ENCODE results near the gene AGMAT. TPM values are rescaled to one million over a fixed set of nuclear protein-coding genes. Genes with fewer than 3 reads are reported as not detected.

AGMAT gene
- total and polyA plus RNA-seq, 9 of the 15 experiments (the other 6 are each of a cell fraction or from before 2014, with no cell fraction given), result not detected

DNA sequence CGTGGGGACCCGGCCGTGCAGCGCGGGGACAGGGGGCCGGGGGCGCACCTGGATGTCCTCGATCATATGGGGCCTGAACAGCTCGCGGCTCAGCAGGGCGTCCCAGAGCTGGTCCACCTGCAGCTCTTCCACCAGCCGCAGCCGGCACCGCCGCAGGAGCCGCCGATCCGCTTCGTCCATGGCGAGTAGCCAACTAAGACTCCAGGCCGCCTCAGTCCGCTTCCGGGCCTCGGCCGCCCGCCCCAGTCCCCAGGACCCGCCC, 60.9 kb downstream of the AGMAT start, which contains the start of gene CASP9 (continued):
- TF ChIP-seq SMAD1 (IDR thresholded peaks at IDR 0.05; ENCODE audit: low read depth, low read length, partially characterized antibody) (peak; percentile 35), ATF7 (IDR thresholded peaks at IDR 0.05) (no peak), NCOA2 (IDR thresholded peaks at IDR 0.05; ENCODE audit: partially characterized antibody in 2 of 2) (no peak), MCM3 (IDR thresholded peaks at IDR 0.05) (no peak), TRIM28 (IDR thresholded peaks at IDR 0.05) (no peak), TGIF2 (CRISPR knock-in tag; IDR thresholded peaks at IDR 0.05) (no peak), TAL1 (IDR thresholded peaks at IDR 0.05) (no peak), TBP (optimal IDR thresholded peaks at IDR 0.05; ENCODE audit: low read depth, low read length) (peak; percentile 74), SNIP1 (IDR thresholded peaks at IDR 0.05; ENCODE audit: low read depth) (no peak), HIVEP1 (CRISPR knock-in tag; IDR thresholded peaks at IDR 0.05) (no peak), ZNF12 (CRISPR knock-in tag; IDR thresholded peaks at IDR 0.05) (no peak), ETV5 (CRISPR knock-in tag; IDR thresholded peaks at IDR 0.05; ENCODE audit: low read depth) (peak; percentile 37; the same call in 1 of the 2 replicates), NR2C2 (CRISPR knock-in tag; IDR thresholded peaks at IDR 0.05) (no peak), NR2C2 (tag; IDR thresholded peaks at IDR 0.05) (no peak), HCFC1 (IDR thresholded peaks at IDR 0.05; ENCODE audit: low read depth, low read length) (peak; percentile 36; the same call in 1 of the 2 replicates), ZKSCAN8 (CRISPR knock-in tag; IDR thresholded peaks at IDR 0.05) (no peak)
- TF ChIP-seq, protein P1, sequence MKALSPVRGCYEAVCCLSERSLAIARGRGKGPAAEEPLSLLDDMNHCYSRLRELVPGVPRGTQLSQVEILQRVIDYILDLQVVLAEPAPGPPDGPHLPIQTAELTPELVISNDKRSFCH (CRISPR knock-in tag; IDR thresholded peaks at IDR 0.05), result no peak
- TF ChIP-seq, protein P1 (tag; IDR thresholded peaks at IDR 0.05), result no peak
- TF ChIP-seq, protein P2, sequence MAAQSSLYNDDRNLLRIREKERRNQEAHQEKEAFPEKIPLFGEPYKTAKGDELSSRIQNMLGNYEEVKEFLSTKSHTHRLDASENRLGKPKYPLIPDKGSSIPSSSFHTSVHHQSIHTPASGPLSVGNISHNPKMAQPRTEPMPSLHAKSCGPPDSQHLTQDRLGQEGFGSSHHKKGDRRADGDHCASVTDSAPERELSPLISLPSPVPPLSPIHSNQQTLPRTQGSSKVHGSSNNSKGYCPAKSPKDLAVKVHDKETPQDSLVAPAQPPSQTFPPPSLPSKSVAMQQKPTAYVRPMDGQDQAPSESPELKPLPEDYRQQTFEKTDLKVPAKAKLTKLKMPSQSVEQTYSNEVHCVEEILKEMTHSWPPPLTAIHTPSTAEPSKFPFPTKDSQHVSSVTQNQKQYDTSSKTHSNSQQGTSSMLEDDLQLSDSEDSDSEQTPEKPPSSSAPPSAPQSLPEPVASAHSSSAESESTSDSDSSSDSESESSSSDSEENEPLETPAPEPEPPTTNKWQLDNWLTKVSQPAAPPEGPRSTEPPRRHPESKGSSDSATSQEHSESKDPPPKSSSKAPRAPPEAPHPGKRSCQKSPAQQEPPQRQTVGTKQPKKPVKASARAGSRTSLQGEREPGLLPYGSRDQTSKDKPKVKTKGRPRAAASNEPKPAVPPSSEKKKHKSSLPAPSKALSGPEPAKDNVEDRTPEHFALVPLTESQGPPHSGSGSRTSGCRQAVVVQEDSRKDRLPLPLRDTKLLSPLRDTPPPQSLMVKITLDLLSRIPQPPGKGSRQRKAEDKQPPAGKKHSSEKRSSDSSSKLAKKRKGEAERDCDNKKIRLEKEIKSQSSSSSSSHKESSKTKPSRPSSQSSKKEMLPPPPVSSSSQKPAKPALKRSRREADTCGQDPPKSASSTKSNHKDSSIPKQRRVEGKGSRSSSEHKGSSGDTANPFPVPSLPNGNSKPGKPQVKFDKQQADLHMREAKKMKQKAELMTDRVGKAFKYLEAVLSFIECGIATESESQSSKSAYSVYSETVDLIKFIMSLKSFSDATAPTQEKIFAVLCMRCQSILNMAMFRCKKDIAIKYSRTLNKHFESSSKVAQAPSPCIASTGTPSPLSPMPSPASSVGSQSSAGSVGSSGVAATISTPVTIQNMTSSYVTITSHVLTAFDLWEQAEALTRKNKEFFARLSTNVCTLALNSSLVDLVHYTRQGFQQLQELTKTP (IDR thresholded peaks at IDR 0.05; ENCODE audit: low read depth in 1 of 2, partially characterized antibody in 2 of 2), result peak in 1 of 2 experiments; percentile 12
- TF ChIP-seq, protein P3, sequence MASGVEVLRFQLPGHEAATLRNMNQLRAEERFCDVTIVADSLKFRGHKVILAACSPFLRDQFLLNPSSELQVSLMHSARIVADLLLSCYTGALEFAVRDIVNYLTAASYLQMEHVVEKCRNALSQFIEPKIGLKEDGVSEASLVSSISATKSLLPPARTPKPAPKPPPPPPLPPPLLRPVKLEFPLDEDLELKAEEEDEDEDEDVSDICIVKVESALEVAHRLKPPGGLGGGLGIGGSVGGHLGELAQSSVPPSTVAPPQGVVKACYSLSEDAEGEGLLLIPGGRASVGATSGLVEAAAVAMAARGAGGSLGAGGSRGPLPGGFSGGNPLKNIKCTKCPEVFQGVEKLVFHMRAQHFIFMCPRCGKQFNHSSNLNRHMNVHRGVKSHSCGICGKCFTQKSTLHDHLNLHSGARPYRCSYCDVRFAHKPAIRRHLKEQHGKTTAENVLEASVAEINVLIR (CRISPR knock-in tag; IDR thresholded peaks at IDR 0.05), result no peak
- TF ChIP-seq, protein P4, sequence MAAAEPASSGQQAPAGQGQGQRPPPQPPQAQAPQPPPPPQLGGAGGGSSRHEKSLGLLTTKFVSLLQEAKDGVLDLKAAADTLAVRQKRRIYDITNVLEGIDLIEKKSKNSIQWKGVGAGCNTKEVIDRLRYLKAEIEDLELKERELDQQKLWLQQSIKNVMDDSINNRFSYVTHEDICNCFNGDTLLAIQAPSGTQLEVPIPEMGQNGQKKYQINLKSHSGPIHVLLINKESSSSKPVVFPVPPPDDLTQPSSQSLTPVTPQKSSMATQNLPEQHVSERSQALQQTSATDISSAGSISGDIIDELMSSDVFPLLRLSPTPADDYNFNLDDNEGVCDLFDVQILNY (CRISPR knock-in tag; IDR thresholded peaks at IDR 0.05), result no peak
- TF ChIP-seq, protein P5, sequence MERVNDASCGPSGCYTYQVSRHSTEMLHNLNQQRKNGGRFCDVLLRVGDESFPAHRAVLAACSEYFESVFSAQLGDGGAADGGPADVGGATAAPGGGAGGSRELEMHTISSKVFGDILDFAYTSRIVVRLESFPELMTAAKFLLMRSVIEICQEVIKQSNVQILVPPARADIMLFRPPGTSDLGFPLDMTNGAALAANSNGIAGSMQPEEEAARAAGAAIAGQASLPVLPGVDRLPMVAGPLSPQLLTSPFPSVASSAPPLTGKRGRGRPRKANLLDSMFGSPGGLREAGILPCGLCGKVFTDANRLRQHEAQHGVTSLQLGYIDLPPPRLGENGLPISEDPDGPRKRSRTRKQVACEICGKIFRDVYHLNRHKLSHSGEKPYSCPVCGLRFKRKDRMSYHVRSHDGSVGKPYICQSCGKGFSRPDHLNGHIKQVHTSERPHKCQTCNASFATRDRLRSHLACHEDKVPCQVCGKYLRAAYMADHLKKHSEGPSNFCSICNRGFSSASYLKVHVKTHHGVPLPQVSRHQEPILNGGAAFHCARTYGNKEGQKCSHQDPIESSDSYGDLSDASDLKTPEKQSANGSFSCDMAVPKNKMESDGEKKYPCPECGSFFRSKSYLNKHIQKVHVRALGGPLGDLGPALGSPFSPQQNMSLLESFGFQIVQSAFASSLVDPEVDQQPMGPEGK (CRISPR knock-in tag; IDR thresholded peaks at IDR 0.05; ENCODE audit: borderline replicate concordance), result no peak

Data from K562 (cell line).